Activated CD8-positive, alpha-beta T cell treated with anti-CD3 and anti-CD28 coated beads for 36 hours (primary cell): ENCODE measurements around the gene CFAP43. TPM values are rescaled to one million over a fixed set of nuclear protein-coding genes. Genes with fewer than 3 reads are reported as not detected.
A peak's percentile ranks its signal among the peaks of the same experiment; 100 is the strongest.

Experiments
- ATAC-seq: fragments of 200-7000 bp; cut with Tn5 transposase; one replicate; pipeline ENCODE4 v1.10.0; 2021; ENCODE audit warnings: mild to moderate bottlenecking, moderate library complexity
- CTCF ChIA-PET: fragments of 350-600 bp; sonication (Branson Sonifier 250); formaldehyde crosslinking; loops from one replicate; lab custom pipeline; 2021; ENCODE audit warnings: antibody characterized with exemption; lab: Charles Lee
- POLR2A ChIA-PET: fragments of 350-600 bp; sonication (Branson Sonifier 250); formaldehyde crosslinking; loops from one replicate; lab custom pipeline; 2021; ENCODE audit warnings: antibody characterized with exemption; lab: Charles Lee
- DNase-seq: peaks from one replicate; pipeline ENCODE4 v3.0.0-alpha.2; 2020
- H3K27ac Mint-ChIP-seq: one replicate; pipeline ENCODE4 v1.8.0; 2021; ENCODE audit warnings: mild to moderate bottlenecking, mixed read lengths
- H3K27me3 Mint-ChIP-seq: one replicate; pipeline ENCODE4 v1.8.0; 2021; ENCODE audit warnings: mixed read lengths
- H3K36me3 Mint-ChIP-seq: one replicate; pipeline ENCODE4 v1.8.0; 2021; ENCODE audit warnings: low read depth, mixed read lengths
- H3K4me1 Mint-ChIP-seq: one replicate; pipeline ENCODE4 v1.8.0; 2021; ENCODE audit warnings: low read depth, mixed read lengths
- H3K4me3 Mint-ChIP-seq: one replicate; pipeline ENCODE4 v1.8.0; 2021; ENCODE audit warnings: mild to moderate bottlenecking, moderate library complexity, mixed read lengths
- H3K9me3 Mint-ChIP-seq: one replicate; pipeline ENCODE4 v1.8.0; 2021; ENCODE audit warnings: mixed read lengths
- intact Hi-C: fragments of 100-400 bp; cut with micrococcal nuclease; formaldehyde crosslinking; loops from one replicate; pipeline ENCODE4 v1.10.0; 2022
- total RNA-seq, 2 experiments: library from RNA; stranded (reverse); gene quantifications; one replicate each; pipeline ENCODE4 v1.2.3, GENCODE V29; 2021
- TF ChIP-seq, protein P1 (sequence below): fragments of 200-600 bp; IDR thresholded peaks from one replicate; pipeline ENCODE4 v1.8.0; 2022; ENCODE audit warnings: antibody characterized with exemption, mild to moderate bottlenecking

The CFAP43 gene
- total RNA-seq, 2 experiments from 2014 or later: 0.16 TPM; not detected in 1

DNA sequence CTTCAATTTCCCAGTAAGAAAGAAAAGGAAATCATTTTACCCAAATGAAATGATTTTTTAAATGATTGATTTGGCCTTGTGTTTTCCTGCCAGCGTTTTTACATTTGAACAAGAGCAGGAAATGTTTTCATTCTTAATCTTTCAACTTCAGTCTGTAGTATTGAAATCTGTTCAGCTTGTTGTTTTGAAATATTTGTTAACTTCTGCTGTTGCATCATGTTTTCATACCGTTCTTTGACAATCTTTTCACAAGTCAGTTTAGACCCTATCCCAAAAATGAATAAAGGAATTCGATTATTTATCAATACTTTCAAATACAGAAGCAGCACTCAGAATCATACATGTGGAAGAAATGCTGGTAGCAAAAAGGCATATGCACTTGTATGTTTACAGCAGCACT is 102.1 kb downstream of the CFAP43 start:
- H3K36me3 Mint-ChIP-seq: peaks cover 12% of the 10 kb centered on the region
- no peak for DNase-seq
- peaks cover 12% of the 10 kb centered on the region for H3K4me1 Mint-ChIP-seq
- H3K27ac Mint-ChIP-seq: no peak overlapping the region
- peaks cover 8% of the 10 kb centered on the region for H3K27me3 Mint-ChIP-seq
- intact Hi-C loops: no loop called here
- no peaks in the 10 kb centered on the region for H3K9me3 Mint-ChIP-seq
- TF ChIP-seq, protein P1, sequence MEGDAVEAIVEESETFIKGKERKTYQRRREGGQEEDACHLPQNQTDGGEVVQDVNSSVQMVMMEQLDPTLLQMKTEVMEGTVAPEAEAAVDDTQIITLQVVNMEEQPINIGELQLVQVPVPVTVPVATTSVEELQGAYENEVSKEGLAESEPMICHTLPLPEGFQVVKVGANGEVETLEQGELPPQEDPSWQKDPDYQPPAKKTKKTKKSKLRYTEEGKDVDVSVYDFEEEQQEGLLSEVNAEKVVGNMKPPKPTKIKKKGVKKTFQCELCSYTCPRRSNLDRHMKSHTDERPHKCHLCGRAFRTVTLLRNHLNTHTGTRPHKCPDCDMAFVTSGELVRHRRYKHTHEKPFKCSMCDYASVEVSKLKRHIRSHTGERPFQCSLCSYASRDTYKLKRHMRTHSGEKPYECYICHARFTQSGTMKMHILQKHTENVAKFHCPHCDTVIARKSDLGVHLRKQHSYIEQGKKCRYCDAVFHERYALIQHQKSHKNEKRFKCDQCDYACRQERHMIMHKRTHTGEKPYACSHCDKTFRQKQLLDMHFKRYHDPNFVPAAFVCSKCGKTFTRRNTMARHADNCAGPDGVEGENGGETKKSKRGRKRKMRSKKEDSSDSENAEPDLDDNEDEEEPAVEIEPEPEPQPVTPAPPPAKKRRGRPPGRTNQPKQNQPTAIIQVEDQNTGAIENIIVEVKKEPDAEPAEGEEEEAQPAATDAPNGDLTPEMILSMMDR: no peak
- CTCF ChIA-PET: interaction anchor here (1.1 to 2.6 kb wide), 3 partner anchors 8 to 11 kb away, joined by 4 to 9 read pairs (median 4); partner anchors contain the start of gene SFR1
- H3K4me3 Mint-ChIP-seq: no peak overlapping the region
- POLR2A ChIA-PET: no interaction called here
- ATAC-seq: no peak

DNA sequence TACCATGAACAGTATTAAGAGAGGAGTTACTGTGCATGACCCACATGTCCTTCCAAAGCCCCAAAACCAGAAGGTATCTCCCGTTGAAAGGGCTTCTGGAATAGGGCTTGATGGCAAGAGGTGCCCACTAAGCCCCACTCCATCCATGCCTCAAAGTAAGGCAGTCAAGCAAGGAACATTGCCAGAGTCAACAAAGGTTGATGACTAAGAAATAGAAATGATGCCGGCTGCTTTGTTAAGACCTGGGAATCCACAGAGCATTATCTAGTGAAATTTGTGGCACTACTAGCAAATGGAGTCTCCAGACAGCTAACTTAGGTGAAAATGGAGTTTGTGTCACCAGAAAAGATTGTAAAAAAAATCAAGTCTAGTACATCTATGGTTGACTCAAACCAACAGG is 104.0 kb downstream of the CFAP43 start:
- no peak overlapping the region for H3K27ac Mint-ChIP-seq
- intact Hi-C loops: loop anchor here (10.0 kb wide), 1 partner anchor 213 kb away; the partner anchor contains the start of gene STN1
- CTCF ChIA-PET: interaction anchor here (0.9 to 1.6 kb wide), 5 partner anchors 11 to 147 kb away, joined by 3 to 5 read pairs (median 3); no protein-coding TSS in a partner anchor

DNA sequence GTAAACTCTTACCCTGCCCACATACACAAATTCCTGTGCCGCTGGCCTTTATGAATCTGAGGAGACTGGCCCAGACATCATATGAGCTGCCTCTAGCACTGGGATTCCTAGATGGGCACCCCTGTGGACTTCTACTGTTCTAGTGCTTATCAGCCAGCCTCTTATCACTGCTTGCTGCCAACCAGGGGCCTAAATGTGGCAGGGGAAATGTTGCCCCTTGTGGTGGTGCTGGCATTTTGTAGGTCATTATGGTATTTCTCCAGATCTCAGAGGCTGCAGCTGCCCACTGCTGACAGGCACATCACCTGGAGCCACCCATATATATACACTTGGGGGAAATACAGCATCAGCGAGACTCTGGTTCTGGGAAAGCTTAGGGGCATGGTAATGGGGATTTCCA is 104.8 kb downstream of the CFAP43 start:
- H3K4me1 Mint-ChIP-seq: peaks cover 25% of the 10 kb centered on the region
- H3K36me3 Mint-ChIP-seq: peaks cover 15% of the 10 kb centered on the region
- CTCF ChIA-PET: interaction anchor here (0.7 to 1.6 kb wide), 7 partner anchors 10 to 362 kb away, joined by 3 to 5 read pairs (median 3); no protein-coding TSS in a partner anchor
- POLR2A ChIA-PET: no interaction called here
- H3K4me3 Mint-ChIP-seq: no peak overlapping the region
- no peaks in the 10 kb centered on the region for H3K9me3 Mint-ChIP-seq
- H3K27me3 Mint-ChIP-seq: no peaks in the 10 kb centered on the region
- intact Hi-C loops: loop anchor here (10.0 kb wide), 1 partner anchor 213 kb away; the partner anchor contains the start of gene STN1
- TF ChIP-seq, protein P1: peak; percentile 32
- ATAC-seq (peak; percentile 73), DNase-seq (peak; percentile 52)
- H3K27ac Mint-ChIP-seq: peak overlapping the region; percentile 31

More for the DNA sequence above, 104.0 kb downstream of the CFAP43 start:
- H3K9me3 Mint-ChIP-seq: no peaks in the 10 kb centered on the region
- DNase-seq (no peak), ATAC-seq (no peak)
- H3K4me1 Mint-ChIP-seq: peaks cover 19% of the 10 kb centered on the region
- peaks cover 15% of the 10 kb centered on the region for H3K36me3 Mint-ChIP-seq
- TF ChIP-seq, protein P1: no peak
- POLR2A ChIA-PET: no interaction called here
- peaks cover 4% of the 10 kb centered on the region for H3K27me3 Mint-ChIP-seq
- no peak overlapping the region for H3K4me3 Mint-ChIP-seq

DNA sequence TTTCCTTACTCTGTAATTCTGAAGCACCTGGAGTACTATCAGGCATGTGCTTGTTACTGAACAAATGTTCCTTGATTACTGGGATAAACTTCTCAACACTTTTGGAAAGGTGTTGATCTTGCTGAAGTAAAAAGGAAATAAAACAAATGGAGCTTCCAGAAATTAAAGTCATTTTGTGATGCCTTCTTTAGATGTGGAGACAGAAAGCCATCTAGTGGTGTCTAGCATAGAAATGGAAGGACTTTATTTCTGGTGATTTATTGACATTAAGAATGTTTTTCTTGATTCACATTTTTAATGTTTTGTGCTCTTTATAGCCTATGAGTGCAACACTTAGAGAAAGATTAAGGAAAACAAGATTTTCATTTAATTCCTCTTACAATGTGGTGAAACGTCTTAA is 108.8 kb downstream of the CFAP43 start:
- DNase-seq (no peak), ATAC-seq (no peak)
- Mint-ChIP-seq H3K4me1 (peaks cover 33% of the 10 kb centered on the region), H3K36me3 (peaks cover 15% of the 10 kb centered on the region), H3K4me3 (peak overlapping the region; percentile 85), H3K27ac (peak overlapping the region; percentile 55), H3K9me3 (no peaks in the 10 kb centered on the region), H3K27me3 (no peaks in the 10 kb centered on the region)
- ChIA-PET POLR2A (no interaction called here), CTCF (interaction anchor here (1.0 to 4.7 kb wide), 11 partner anchors 8 to 415 kb away, joined by 3 to 45 read pairs (median 5); partner anchors contain the start of gene GSTO1)
- TF ChIP-seq, protein P1: no peak
- intact Hi-C loops: loop anchor here (2.0 to 10.0 kb wide), 3 partner anchors 156 to 235 kb away; partner anchors contain the start of genes SLK and STN1
